DOHH2 (cell line): ENCODE data around the gene FAM9C.

ENCODE experiments used
- EZH2phosphoT487 ChIP-seq: fragments of 200-600 bp; sonication (generic); IDR thresholded peaks from 2 replicates; pipeline ENCODE4 v1.6.1; 2017; ENCODE audit warnings: borderline replicate concordance, mild to moderate bottlenecking, antibody characterized with exemption, low read length, moderate library complexity, mixed read lengths
- TF ChIP-seq, protein P1 (sequence below): fragments of 200-600 bp; sonication (generic); IDR thresholded peaks from one replicate; pipeline ENCODE4 v1.5.1; 2014; ENCODE audit warnings: antibody characterized with exemption, mild to moderate bottlenecking, low read depth, low read length; ENCODE audit not compliant: poor library complexity, severe bottlenecking

DNA sequence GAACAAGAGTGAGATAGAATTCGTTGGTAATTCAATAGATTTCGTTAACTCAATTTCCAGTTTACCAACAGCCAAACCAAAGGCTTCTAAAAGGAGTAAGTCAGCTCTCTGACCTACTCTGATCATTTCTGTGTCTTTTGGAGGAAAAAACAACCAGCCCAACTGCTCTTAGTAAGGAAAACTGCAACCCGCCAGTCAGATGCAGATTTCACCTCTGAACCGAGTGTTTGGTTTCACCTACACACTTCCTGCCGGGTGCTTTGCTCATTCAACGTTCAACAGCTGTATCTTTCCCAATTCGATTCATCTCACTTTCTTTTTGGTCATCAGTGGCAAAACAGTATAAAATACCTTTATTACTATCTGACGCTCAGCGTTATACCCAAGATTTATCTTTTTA, 45.0 kb downstream of the FAM9C start:
- TF ChIP-seq, protein P1, sequence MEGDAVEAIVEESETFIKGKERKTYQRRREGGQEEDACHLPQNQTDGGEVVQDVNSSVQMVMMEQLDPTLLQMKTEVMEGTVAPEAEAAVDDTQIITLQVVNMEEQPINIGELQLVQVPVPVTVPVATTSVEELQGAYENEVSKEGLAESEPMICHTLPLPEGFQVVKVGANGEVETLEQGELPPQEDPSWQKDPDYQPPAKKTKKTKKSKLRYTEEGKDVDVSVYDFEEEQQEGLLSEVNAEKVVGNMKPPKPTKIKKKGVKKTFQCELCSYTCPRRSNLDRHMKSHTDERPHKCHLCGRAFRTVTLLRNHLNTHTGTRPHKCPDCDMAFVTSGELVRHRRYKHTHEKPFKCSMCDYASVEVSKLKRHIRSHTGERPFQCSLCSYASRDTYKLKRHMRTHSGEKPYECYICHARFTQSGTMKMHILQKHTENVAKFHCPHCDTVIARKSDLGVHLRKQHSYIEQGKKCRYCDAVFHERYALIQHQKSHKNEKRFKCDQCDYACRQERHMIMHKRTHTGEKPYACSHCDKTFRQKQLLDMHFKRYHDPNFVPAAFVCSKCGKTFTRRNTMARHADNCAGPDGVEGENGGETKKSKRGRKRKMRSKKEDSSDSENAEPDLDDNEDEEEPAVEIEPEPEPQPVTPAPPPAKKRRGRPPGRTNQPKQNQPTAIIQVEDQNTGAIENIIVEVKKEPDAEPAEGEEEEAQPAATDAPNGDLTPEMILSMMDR: no peak
- TF ChIP-seq EZH2phosphoT487: no peak
